Sigmoid colon (tissue), 4 donors: ENCODE measurements around the gene GPSM3.

Experiments
- EP300 ChIP-seq, 4 donors: sonication (generic); formaldehyde crosslinking; IDR thresholded peaks; one replicate each; pipeline ENCODE4 v1.6.1; 2017; ENCODE audit warnings: antibody characterized with exemption in 4 of 4
- POLR2AphosphoS5 ChIP-seq, 4 donors: sonication (generic); formaldehyde crosslinking; IDR thresholded peaks; one replicate each; pipeline ENCODE4 v1.6.1; 2017; ENCODE audit warnings: antibody characterized with exemption in 4 of 4
- TF ChIP-seq, protein P1 (sequence below), 4 experiments: fragments of 450-650 bp in 3 of 4; fragments of 200-600 bp in 1 of 4; IDR thresholded peaks; one replicate each; pipeline ENCODE4 v1.5.1; 2016 to 2019; ENCODE audit warnings: antibody characterized with exemption in 4 of 4, mild to moderate bottlenecking in 3 of 4, moderate library complexity in 2 of 4

DNA sequence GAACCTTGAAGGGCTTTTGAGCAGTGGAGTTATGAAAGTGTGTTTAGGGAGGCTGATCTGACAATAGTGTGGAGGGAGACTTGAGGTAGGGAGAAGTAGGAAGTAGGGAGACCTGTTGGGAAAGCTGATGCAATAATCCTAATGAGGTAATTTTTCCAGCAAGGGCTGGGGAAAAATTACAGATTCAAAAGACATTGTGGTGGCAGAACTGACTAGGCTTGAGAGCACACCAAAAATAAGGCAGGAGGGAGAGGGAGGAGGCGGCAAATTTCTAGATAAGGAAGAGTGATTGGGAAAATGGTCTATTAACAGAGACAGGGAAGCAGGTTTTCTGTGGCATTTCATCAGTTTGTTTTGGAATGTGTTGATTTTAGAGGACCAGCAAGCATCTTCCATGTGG is 46.2 kb downstream of the GPSM3 start:
- TF ChIP-seq, protein P1, sequence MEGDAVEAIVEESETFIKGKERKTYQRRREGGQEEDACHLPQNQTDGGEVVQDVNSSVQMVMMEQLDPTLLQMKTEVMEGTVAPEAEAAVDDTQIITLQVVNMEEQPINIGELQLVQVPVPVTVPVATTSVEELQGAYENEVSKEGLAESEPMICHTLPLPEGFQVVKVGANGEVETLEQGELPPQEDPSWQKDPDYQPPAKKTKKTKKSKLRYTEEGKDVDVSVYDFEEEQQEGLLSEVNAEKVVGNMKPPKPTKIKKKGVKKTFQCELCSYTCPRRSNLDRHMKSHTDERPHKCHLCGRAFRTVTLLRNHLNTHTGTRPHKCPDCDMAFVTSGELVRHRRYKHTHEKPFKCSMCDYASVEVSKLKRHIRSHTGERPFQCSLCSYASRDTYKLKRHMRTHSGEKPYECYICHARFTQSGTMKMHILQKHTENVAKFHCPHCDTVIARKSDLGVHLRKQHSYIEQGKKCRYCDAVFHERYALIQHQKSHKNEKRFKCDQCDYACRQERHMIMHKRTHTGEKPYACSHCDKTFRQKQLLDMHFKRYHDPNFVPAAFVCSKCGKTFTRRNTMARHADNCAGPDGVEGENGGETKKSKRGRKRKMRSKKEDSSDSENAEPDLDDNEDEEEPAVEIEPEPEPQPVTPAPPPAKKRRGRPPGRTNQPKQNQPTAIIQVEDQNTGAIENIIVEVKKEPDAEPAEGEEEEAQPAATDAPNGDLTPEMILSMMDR (IDR thresholded peaks at IDR 0.05), result no peak
- TF ChIP-seq POLR2AphosphoS5 (IDR thresholded peaks at IDR 0.05) (no peak), EP300 (IDR thresholded peaks at IDR 0.05) (no peak)
